B cell (primary cell): ENCODE measurements around the gene CFAP52.

Source experiments
- CTCF ChIP-seq: fragments of 200-600 bp; IDR thresholded peaks from one replicate; pipeline ENCODE4 v1.8.0; 2022; ENCODE audit warnings: antibody characterized with exemption, mild to moderate bottlenecking
- EZH2 ChIP-seq: IDR thresholded peaks from 2 replicates; pipeline ENCODE4 v1.6.1; 2012; ENCODE audit warnings: borderline replicate concordance, low read depth, mild to moderate bottlenecking, moderate library complexity, low read length; ENCODE audit not compliant: insufficient read depth, poor library complexity, severe bottlenecking

GRCh38 chr17:9566067-9566466 is 10.4 kb upstream of the CFAP52 start:
- TF ChIP-seq CTCF (no peak), EZH2 (no peak)
